DND-41 (cell line): ENCODE results near the gene GABBR2.
"Not testable (repeated sequence)": the region's sequence is repeated elsewhere in the genome, so short reads cannot be mapped to it uniquely, and the experiment has no call there.

ENCODE experiments used
- CTCF ChIP-seq: IDR thresholded peaks from 2 replicates; pipeline ENCODE4 v1.5.1; 2012; ENCODE audit warnings: borderline replicate concordance, low read length, moderate library complexity, mild to moderate bottlenecking; ENCODE audit not compliant: poor library complexity, severe bottlenecking; ENCODE audit errors: extremely low read depth
- EZH2 ChIP-seq: IDR thresholded peaks from 3 replicates; pipeline ENCODE4 v1.6.1; 2012; ENCODE audit warnings: borderline replicate concordance, low read depth, mild to moderate bottlenecking, moderate library complexity, low read length, inconsistent platforms; ENCODE audit not compliant: severe bottlenecking

- not testable (repeated sequence) for TF ChIP-seq CTCF, EZH2
Observed at GRCh38 chr9:98584853-98585438, 123.8 kb downstream of the GABBR2 start.
